ENCODE data around the gene USP48. TPM values are rescaled to one million over a fixed set of nuclear protein-coding genes. Genes with fewer than 3 reads are reported as not detected.

USP48 gene
- total and polyA plus RNA-seq, 2 of the 8 experiments (the other 6 are each of a cell fraction or from before 2014, with no cell fraction given): 12.8 to 83.5 TPM

DNA sequence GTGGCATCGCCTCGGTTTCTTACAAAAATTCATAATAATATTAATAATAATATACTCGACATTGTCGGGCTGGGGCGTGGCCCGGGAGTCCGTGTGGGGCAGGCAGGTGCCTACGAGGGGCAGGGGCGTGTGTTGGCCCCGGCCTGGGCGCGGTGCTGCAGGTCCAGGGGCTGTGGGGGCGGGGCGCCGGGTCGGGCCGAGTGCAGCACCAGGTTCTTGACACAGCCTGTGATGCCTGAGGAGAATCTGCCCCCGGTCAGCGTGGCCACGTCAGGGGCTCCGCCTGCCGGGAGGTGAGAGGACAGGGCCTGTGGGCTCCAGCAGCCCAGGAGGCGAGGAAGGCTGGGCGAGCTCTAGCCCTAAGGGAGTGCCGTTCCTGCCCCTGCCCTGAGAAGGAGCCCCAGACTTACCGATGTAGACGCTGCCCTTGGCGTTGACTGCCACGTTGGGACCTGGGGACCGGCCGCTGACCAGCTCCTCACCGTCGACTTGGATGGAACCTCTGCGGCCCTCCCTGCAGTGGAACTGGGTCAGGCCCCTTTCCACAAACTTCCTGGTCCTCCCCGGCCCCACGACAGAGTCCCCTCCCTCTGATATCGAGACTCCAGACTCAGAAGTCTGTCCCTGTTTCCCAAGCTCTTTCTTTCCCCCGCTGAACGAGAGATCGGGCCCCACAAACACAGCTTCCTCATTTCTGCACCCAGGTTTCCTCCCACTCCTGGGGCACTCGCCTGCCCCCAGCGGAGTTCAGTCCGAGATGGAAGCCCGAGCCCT lies 40.4 kb upstream of the USP48 start (continued):
- TF ChIP-seq, protein P1, sequence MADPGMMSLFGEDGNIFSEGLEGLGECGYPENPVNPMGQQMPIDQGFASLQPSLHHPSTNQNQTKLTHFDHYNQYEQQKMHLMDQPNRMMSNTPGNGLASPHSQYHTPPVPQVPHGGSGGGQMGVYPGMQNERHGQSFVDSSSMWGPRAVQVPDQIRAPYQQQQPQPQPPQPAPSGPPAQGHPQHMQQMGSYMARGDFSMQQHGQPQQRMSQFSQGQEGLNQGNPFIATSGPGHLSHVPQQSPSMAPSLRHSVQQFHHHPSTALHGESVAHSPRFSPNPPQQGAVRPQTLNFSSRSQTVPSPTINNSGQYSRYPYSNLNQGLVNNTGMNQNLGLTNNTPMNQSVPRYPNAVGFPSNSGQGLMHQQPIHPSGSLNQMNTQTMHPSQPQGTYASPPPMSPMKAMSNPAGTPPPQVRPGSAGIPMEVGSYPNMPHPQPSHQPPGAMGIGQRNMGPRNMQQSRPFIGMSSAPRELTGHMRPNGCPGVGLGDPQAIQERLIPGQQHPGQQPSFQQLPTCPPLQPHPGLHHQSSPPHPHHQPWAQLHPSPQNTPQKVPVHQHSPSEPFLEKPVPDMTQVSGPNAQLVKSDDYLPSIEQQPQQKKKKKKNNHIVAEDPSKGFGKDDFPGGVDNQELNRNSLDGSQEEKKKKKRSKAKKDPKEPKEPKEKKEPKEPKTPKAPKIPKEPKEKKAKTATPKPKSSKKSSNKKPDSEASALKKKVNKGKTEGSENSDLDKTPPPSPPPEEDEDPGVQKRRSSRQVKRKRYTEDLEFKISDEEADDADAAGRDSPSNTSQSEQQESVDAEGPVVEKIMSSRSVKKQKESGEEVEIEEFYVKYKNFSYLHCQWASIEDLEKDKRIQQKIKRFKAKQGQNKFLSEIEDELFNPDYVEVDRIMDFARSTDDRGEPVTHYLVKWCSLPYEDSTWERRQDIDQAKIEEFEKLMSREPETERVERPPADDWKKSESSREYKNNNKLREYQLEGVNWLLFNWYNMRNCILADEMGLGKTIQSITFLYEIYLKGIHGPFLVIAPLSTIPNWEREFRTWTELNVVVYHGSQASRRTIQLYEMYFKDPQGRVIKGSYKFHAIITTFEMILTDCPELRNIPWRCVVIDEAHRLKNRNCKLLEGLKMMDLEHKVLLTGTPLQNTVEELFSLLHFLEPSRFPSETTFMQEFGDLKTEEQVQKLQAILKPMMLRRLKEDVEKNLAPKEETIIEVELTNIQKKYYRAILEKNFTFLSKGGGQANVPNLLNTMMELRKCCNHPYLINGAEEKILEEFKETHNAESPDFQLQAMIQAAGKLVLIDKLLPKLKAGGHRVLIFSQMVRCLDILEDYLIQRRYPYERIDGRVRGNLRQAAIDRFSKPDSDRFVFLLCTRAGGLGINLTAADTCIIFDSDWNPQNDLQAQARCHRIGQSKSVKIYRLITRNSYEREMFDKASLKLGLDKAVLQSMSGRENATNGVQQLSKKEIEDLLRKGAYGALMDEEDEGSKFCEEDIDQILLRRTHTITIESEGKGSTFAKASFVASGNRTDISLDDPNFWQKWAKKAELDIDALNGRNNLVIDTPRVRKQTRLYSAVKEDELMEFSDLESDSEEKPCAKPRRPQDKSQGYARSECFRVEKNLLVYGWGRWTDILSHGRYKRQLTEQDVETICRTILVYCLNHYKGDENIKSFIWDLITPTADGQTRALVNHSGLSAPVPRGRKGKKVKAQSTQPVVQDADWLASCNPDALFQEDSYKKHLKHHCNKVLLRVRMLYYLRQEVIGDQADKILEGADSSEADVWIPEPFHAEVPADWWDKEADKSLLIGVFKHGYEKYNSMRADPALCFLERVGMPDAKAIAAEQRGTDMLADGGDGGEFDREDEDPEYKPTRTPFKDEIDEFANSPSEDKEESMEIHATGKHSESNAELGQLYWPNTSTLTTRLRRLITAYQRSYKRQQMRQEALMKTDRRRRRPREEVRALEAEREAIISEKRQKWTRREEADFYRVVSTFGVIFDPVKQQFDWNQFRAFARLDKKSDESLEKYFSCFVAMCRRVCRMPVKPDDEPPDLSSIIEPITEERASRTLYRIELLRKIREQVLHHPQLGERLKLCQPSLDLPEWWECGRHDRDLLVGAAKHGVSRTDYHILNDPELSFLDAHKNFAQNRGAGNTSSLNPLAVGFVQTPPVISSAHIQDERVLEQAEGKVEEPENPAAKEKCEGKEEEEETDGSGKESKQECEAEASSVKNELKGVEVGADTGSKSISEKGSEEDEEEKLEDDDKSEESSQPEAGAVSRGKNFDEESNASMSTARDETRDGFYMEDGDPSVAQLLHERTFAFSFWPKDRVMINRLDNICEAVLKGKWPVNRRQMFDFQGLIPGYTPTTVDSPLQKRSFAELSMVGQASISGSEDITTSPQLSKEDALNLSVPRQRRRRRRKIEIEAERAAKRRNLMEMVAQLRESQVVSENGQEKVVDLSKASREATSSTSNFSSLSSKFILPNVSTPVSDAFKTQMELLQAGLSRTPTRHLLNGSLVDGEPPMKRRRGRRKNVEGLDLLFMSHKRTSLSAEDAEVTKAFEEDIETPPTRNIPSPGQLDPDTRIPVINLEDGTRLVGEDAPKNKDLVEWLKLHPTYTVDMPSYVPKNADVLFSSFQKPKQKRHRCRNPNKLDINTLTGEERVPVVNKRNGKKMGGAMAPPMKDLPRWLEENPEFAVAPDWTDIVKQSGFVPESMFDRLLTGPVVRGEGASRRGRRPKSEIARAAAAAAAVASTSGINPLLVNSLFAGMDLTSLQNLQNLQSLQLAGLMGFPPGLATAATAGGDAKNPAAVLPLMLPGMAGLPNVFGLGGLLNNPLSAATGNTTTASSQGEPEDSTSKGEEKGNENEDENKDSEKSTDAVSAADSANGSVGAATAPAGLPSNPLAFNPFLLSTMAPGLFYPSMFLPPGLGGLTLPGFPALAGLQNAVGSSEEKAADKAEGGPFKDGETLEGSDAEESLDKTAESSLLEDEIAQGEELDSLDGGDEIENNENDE (IDR thresholded peaks at IDR 0.05; ENCODE audit: insufficient replicate concordance, low read length): no peak
- no peak for TF ChIP-seq CBX8 (IDR thresholded peaks at IDR 0.05; ENCODE audit: borderline replicate concordance, low read depth, low read length)
- TF ChIP-seq ZNF274 (IDR thresholded peaks at IDR 0.05; ENCODE audit: borderline replicate concordance, extremely low read depth, low read length): no peak
- TF ChIP-seq CTCF (IDR thresholded peaks at IDR 0.05; ENCODE audit: control extremely low read depth in 1 of 3, insufficient read depth in 1 of 3, low read depth in 1 of 3, low read length in 3 of 3): no peak
- TF ChIP-seq SP2 (IDR thresholded peaks at IDR 0.05; ENCODE audit: low read length): no peak
- TF ChIP-seq HDAC2 (IDR thresholded peaks at IDR 0.05; ENCODE audit: borderline replicate concordance in 1 of 2, low read depth in 2 of 2, low read length in 2 of 2): no peak
